K562 (cell line): ENCODE data around the gene FGF22. TPM values are rescaled to one million over a fixed set of nuclear protein-coding genes. Genes with fewer than 3 reads are reported as not detected.

Source experiments
- ATAC-seq: fragments of 200-7000 bp; cut with Tn5 transposase; 3 replicates; pipeline ENCODE4 v1.9.1; 2020; ENCODE audit warnings: moderate library complexity
- BruUV-seq: library from RNA; stranded (reverse); fragments of 400-500 nt; replicated peaks from 2 replicates; lab custom pipeline; 2021; lab: Mats Ljungman, UMichigan
- CTCF ChIA-PET: fragments of 300-600 bp; formaldehyde crosslinking; extraction: SDS; loops from one replicate; lab custom pipeline; 2021; ENCODE audit warnings: low intra/inter-chr PET ratio; lab: Yijun Ruan, JAX
- POLR2A ChIA-PET: fragments of 300-600, 350-650 bp; sonication (Branson Sonifier 250); formaldehyde crosslinking; extraction: SDS; loops from one replicate; lab custom pipeline; 2021; ENCODE audit warnings: antibody characterized with exemption, inconsistent platforms; lab: Yijun Ruan, JAX
- DNase-seq, 4 experiments: peaks; one replicate each; pipeline versions ENCODE4 v3.0.0 to v3.0.0-alpha.2; 2011 to 2018; ENCODE audit warnings: low spot score in 3 of 4, mixed read lengths in 3 of 4; ENCODE audit errors: extremely low read depth in 1 of 4
- FAIRE-seq: peaks from 2 replicates; lab custom pipeline; 2011; peaks lifted over from hg19 to GRCh38; lab: Jason Lieb, UNC
- H2AFZ ChIP-seq: 2 replicates; pipeline ENCODE4 v1.6.0; 2011; ENCODE audit warnings: low read depth, low read length, control low read depth, inconsistent platforms
- H3K27ac ChIP-seq: fragments of 200-600 bp; 3 replicates; pipeline ENCODE4 v1.8.0; 2011; ENCODE audit warnings: low read depth, mild to moderate bottlenecking, control low read depth, inconsistent platforms, low read length, moderate library complexity, mixed read lengths; ENCODE audit errors: extremely low read depth
- H3K27me3 ChIP-seq, 2 experiments: fragments of 300-600 bp in 1 of 2; 2 replicates in 1 of 2; 3 replicates in 1 of 2; pipeline versions ENCODE4 v1.6.0 to v1.8.0; 2011; ENCODE audit warnings: inconsistent platforms in 2 of 2, low read length in 2 of 2, mild to moderate bottlenecking in 1 of 2, mixed read lengths in 1 of 2, moderate library complexity in 1 of 2; ENCODE audit not compliant: control insufficient read depth in 2 of 2, insufficient read depth in 2 of 2
- H3K36me3 ChIP-seq: fragments of 300-600 bp; 3 replicates; pipeline ENCODE4 v1.8.0; 2011; ENCODE audit warnings: mild to moderate bottlenecking, low read length, inconsistent platforms; ENCODE audit not compliant: control insufficient read depth, insufficient read depth
- H3K4me1 ChIP-seq, 2 experiments: fragments of 200-600 bp in 1 of 2; replicated peaks in 1 of 2; 2 replicates in 1 of 2; 3 replicates in 1 of 2; pipeline versions ENCODE4 v1.5.1 to v1.8.0; 2011; ENCODE audit warnings: inconsistent platforms in 2 of 2, low read length in 2 of 2, mild to moderate bottlenecking in 1 of 2, mixed read lengths in 1 of 2, moderate library complexity in 1 of 2; ENCODE audit not compliant: control insufficient read depth in 2 of 2, insufficient read depth in 2 of 2
- H3K4me2 ChIP-seq: 2 replicates; pipeline ENCODE4 v1.6.1; 2011; ENCODE audit warnings: low read length, control low read depth, inconsistent platforms, mixed read lengths; ENCODE audit not compliant: insufficient read depth
- H3K4me3 ChIP-seq: fragments of 200-600 bp; sonication (generic), shearing (Covaris generic); 2 replicates; pipeline ENCODE4 v1.5.1; 2016; ENCODE audit warnings: control low read depth, inconsistent platforms
- H3K79me2 ChIP-seq: fragments of 200-600 bp; 3 replicates; pipeline ENCODE4 v1.8.0; 2011; ENCODE audit warnings: low read length, inconsistent platforms; ENCODE audit not compliant: control insufficient read depth, insufficient read depth
- H3K9ac ChIP-seq, 2 experiments: 2 replicates each; pipeline versions ENCODE4 v1.6.0 to v1.6.1; 2011; ENCODE audit warnings: low read depth in 2 of 2, low read length in 2 of 2, control low read depth in 1 of 2, inconsistent platforms in 1 of 2, mild to moderate bottlenecking in 1 of 2, mixed read lengths in 1 of 2; ENCODE audit not compliant: insufficient read depth in 1 of 2
- H3K9me1 ChIP-seq: one replicate; pipeline ENCODE4 v1.6.0; 2011; ENCODE audit warnings: inconsistent platforms, mild to moderate bottlenecking, low read length, moderate library complexity; ENCODE audit not compliant: control insufficient read depth, insufficient read depth
- H3K9me3 ChIP-seq: replicated peaks from 2 replicates; pipeline ENCODE4 v1.5.1; 2011; ENCODE audit warnings: low read depth, low read length, inconsistent platforms; ENCODE audit not compliant: control insufficient read depth, insufficient read depth
- H4K20me1 ChIP-seq: replicated peaks from 2 replicates; pipeline ENCODE4 v1.6.1; 2011; ENCODE audit warnings: low read length, inconsistent platforms, mixed read lengths; ENCODE audit not compliant: control insufficient read depth, insufficient read depth
- AFF4 ChIP-seq: sonication (generic); formaldehyde crosslinking; IDR thresholded peaks from 2 replicates; pipeline ENCODE4 v1.8.0; 2023; ENCODE audit warnings: mild to moderate bottlenecking, missing genetic modification reagents
- ATF2 ChIP-seq: sonication (generic); formaldehyde crosslinking; IDR thresholded peaks from 2 replicates; pipeline ENCODE4 v1.8.1; 2022; ENCODE audit warnings: missing genetic modification reagents
- BCL6 ChIP-seq: fragments of 250-450 bp; sonication (Bioruptor Pico); IDR thresholded peaks from 2 replicates; pipeline ENCODE4 v1.4.0; 2020
- BHLHE40 ChIP-seq: IDR thresholded peaks from 2 replicates; pipeline ENCODE4 v1.6.1; 2011; ENCODE audit warnings: low read length, improper control_type of control experiment
- E2F3 ChIP-seq: fragments of 250-450 bp; sonication (Bioruptor Pico); IDR thresholded peaks from 2 replicates; pipeline ENCODE4 v1.4.0; 2020; ENCODE audit warnings: mild to moderate bottlenecking
- ERF ChIP-seq: fragments of 450-650 bp; formaldehyde crosslinking; IDR thresholded peaks from 2 replicates; pipeline ENCODE4 v1.4.0; 2020; ENCODE audit warnings: mild to moderate bottlenecking, mixed read lengths
- GABPA ChIP-seq: fragments of 200-800 bp; sonication (Bioruptor generic); conservative IDR thresholded peaks from 2 replicates; pipeline ENCODE4 v1.6.1; 2016; ENCODE audit warnings: low read depth, missing genetic modification characterization, missing compliant biosample characterization
- IRF9 ChIP-seq: fragments of 450-650 bp; IDR thresholded peaks from 2 replicates; pipeline ENCODE4 v1.6.1; 2016; ENCODE audit warnings: missing biosample characterization, missing genetic modification characterization
- LCOR ChIP-seq: sonication (generic); formaldehyde crosslinking; IDR thresholded peaks from 2 replicates; pipeline ENCODE4 v1.8.0; 2022; ENCODE audit warnings: mild to moderate bottlenecking, missing genetic modification reagents
- MBD2 ChIP-seq: sonication (generic); IDR thresholded peaks from 2 replicates; pipeline ENCODE4 v1.6.1; 2016; ENCODE audit warnings: low read depth, borderline replicate concordance
- NEUROD1 ChIP-seq: fragments of 150-350 bp; IDR thresholded peaks from 2 replicates; pipeline ENCODE4 v1.6.1; 2014; ENCODE audit warnings: borderline replicate concordance, low read length, low read depth; ENCODE audit not compliant: partially characterized antibody
- SAFB ChIP-seq: fragments of 200-400 bp; formaldehyde crosslinking; IDR thresholded peaks from 2 replicates; pipeline ENCODE4 v1.6.1; 2017; ENCODE audit warnings: low read depth, low read length, borderline replicate concordance
- TBP ChIP-seq: optimal IDR thresholded peaks from 2 replicates; pipeline ENCODE3; 2011; ENCODE audit warnings: low read depth, low read length, improper control_type of control experiment
- ZBTB7A ChIP-seq: IDR thresholded peaks from 2 replicates; pipeline ENCODE4 v1.6.1; 2011; ENCODE audit warnings: low read depth, mild to moderate bottlenecking, low read length, moderate library complexity, borderline replicate concordance; ENCODE audit not compliant: control insufficient read depth
- ZNF134 ChIP-seq: fragments of 250-450 bp; sonication (Bioruptor Pico); conservative IDR thresholded peaks from 2 replicates; pipeline ENCODE4 v1.4.0; 2020
- WGBS: fragments of 100-300 bp; shearing (Covaris generic); methylation state at CpG from one replicate; pipeline ENCODE4 v1.1.6; 2016; ENCODE audit warnings: low coverage, mixed read lengths; ENCODE audit not compliant: insufficient coverage; ENCODE audit errors: missing lambda C conversion rate; 5-methylcytosine and 5-hydroxymethylcytosine counted together
- in situ Hi-C: fragments of 300-500 bp; cut with MboI; formaldehyde crosslinking; loops from 4 replicates; pipeline ENCODE4 v1.15.0; 2018; ENCODE audit warnings: inconsistent platforms, mixed read lengths
- intact Hi-C: fragments of 100-400 bp; cut with micrococcal nuclease; formaldehyde crosslinking; loops from 2 replicates; pipeline ENCODE4 v1.14.2; 2022
- polyA plus RNA-seq, 8 experiments: library from polyadenylated mRNA; depleted of rRNA in 4 of 8; stranded (reverse) in 5 of 8; unstranded in 3 of 8; fragments of >200 nt; fragmentation: Nextera tagmentation in 2 of 8; fragmentation: Illumina TruSeq in 1 of 8; extraction: Ambion mirVana in 2 of 8; extraction: Trizol in 1 of 8; gene quantifications; 2 replicates each; pipeline versions ENCODE4 v1.2.1 to v1.2.3, GENCODE V29; 2011 to 2014; ENCODE audit warnings: inconsistent platforms in 1 of 8, missing spikeins in 1 of 8
- total RNA-seq, 7 experiments: library from RNA; depleted of rRNA in 6 of 7; stranded (reverse); fragments of >200 nt in 6 of 7; fragmentation: Illumina TruSeq in 2 of 7; extraction: Trizol in 2 of 7; gene quantifications; 2 replicates each; pipeline versions ENCODE4 v1.2.1 to v1.2.3, GENCODE V29; 2011 to 2021; ENCODE audit warnings: low replicate concordance in 1 of 7

The FGF22 gene
- total and polyA plus RNA-seq, 9 of the 15 experiments (the other 6 are each of a cell fraction or from before 2014, with no cell fraction given): 0.14 to 2.2 (median 0.86) TPM; not detected in 4

GRCh38 chr19:679418-680286, 40.0 kb downstream of the FGF22 start:
- no peak for FAIRE-seq
- peaks cover 8% of the 10 kb centered on the region for H3K79me2 ChIP-seq
- H3K4me1 ChIP-seq: peaks cover 5 to 76% of the 10 kb centered on the region in 2 experiments
- no peaks in the 10 kb centered on the region for H4K20me1 ChIP-seq
- H3K36me3 ChIP-seq: no peaks in the 10 kb centered on the region
- H3K27ac ChIP-seq: peak overlapping the region; percentile 94
- H3K4me2 ChIP-seq: peak overlapping the region; percentile 80
- POLR2A ChIA-PET: interaction anchor here (0.7 to 1.3 kb wide), 3 partner anchors 10 to 310 kb away, joined by 3 to 8 read pairs (median 5); partner anchors contain the start of gene RNF126
- peak; percentile 61 to 69 (median 67) for DNase-seq
- in situ Hi-C loops (no loop called here), intact Hi-C loops (loop anchor here (1.0 kb wide), 1 partner anchor 24 kb away; no protein-coding TSS in a partner anchor)
- H3K4me3 ChIP-seq: peak overlapping the region; percentile 94
- peak overlapping the region; percentile 82 to 97 for H3K9ac ChIP-seq
- peaks cover 10% of the 10 kb centered on the region for H3K9me1 ChIP-seq
- WGBS: 5% methylated on average over 25 of the region's 69 CpGs
- H3K27me3 ChIP-seq: no peaks in the 10 kb centered on the region; a peak in 1 of 5 replicates
- BruUV-seq: TSS peak; percentile 82
- CTCF ChIA-PET: interaction anchor here (0.8 kb wide), 1 partner anchor 15 kb away, joined by 3 read pairs; no protein-coding TSS in a partner anchor
- ATAC-seq: peak; percentile 20
- peak overlapping the region; percentile 89 for H2AFZ ChIP-seq
- no peaks in the 10 kb centered on the region for H3K9me3 ChIP-seq
- no peak for TF ChIP-seq ZNF134 (CRISPR knock-in tag)
- no peak for TF ChIP-seq BCL6
- TF ChIP-seq MBD2: 0 out of 2 replicates have a peak, but pooled peaks have one; percentile 2
- no peak for TF ChIP-seq IRF9 (tag)
- TF ChIP-seq LCOR: no peak
- TF ChIP-seq GABPA (tag): peak; percentile 44; the same call in 1 of the 2 replicates
- peak; percentile 9 for TF ChIP-seq TBP
- TF ChIP-seq BHLHE40: no peak
- no peak for TF ChIP-seq ATF2 (CRISPR knock-in tag)
- peak; percentile 79; the same call in 1 of the 2 replicates for TF ChIP-seq E2F3 (CRISPR knock-in tag)
- TF ChIP-seq ZBTB7A: peak; percentile 43; the same call in 1 of the 2 replicates
- TF ChIP-seq NEUROD1: peak; percentile 9
- peak; percentile 90 for TF ChIP-seq SAFB
- 0 out of 2 replicates have a peak, but pooled peaks have one; percentile 83 for TF ChIP-seq ERF (CRISPR knock-in tag)
- TF ChIP-seq AFF4 (CRISPR knock-in tag): no peak; the same call in 1 of the 2 replicates
